ENCODE data around the gene NDFIP1.

NDFIP1 gene

GRCh38 chr5:142095035-142095434 lies 13.5 kb upstream of the NDFIP1 start:
- DNase-seq: no peak

GRCh38 chr5:142095651-142096330 lies 12.8 kb upstream of the NDFIP1 start:
- no peak for DNase-seq

- no peak for DNase-seq
Observed at GRCh38 chr5:142096382-142096781, 12.2 kb upstream of the NDFIP1 start.

DNA sequence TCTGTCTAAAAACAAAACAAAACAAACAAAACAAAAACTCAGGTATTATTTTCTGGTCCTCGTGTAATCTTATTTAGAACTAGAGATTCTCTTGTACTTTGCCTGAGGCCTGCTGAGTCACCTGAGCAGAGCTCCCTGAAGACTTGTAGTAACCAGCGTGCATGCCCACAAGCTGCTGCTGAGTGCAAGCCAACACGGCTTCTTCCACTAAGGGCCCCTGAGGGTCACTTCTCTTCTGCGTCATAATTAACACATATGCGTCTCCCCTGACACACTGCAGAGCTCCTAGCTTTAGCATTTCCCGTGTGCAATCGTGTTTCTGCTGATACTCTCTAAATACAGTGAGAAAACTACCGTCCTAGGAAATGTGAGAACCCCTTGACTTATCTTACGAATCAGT lies 10.9 kb upstream of the NDFIP1 start:
- no peak for DNase-seq

DNA sequence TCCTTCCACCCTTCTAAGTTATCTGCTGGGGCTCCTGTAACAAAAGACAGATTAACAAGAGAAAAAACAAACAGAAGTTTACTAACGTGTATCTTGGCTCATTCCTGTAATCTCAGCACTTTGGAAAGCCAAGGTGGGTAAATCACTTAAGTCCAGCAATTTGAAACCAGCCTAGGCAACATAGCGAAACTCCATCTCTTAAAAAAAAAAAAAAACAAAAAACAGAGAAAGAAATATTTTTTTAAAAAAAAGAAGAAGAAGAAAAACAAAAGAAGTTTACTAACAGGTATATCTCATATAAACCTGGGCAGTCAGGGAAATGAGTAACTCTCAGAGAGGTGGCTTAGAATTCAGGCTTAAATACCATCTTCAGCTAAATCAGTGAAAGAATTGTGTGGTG lies 10.3 kb upstream of the NDFIP1 start:
- no peak for DNase-seq

DNA sequence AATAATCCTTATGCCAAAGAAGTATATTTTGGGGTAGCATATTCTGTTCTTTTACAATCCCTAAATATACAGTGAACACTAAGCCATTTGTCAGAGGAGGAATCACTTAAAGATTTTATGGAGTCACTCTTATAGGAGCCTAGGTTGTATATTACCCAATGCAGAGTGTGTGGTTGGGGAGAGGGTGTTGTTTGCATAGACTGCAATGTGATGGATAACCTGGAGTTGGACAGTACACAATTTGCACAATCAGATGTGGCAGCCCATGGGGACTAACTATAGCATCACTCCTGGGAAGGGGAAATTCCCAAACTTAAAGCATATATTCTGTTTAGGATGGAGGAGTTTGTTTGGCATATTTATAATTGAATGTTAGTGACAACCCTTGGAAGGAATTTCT lies 9.6 kb upstream of the NDFIP1 start:
- no peak for DNase-seq

DNA sequence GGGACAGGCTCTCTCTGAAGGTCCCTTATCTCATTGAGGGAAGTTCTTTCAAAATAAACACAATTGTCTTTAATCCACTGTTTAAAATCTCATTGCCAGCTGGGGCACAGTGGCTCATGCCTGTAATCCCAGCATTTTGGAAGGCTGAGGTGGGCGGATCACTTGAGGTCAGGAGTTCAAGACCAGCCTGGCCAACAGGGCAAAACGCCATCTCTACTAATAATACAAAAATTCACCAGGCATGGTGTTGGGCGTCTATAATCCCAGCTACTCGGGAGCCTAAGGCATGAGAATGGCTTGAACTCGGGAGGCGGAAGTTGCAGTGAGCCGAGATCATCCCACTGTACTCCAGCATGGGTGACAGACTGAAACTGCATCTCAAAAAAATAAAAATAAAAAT lies 8.3 kb upstream of the NDFIP1 start:
- no peak for DNase-seq

- no peak for DNase-seq
Observed at GRCh38 chr5:142102980-142103740, 5.4 kb upstream of the NDFIP1 start.

DNA sequence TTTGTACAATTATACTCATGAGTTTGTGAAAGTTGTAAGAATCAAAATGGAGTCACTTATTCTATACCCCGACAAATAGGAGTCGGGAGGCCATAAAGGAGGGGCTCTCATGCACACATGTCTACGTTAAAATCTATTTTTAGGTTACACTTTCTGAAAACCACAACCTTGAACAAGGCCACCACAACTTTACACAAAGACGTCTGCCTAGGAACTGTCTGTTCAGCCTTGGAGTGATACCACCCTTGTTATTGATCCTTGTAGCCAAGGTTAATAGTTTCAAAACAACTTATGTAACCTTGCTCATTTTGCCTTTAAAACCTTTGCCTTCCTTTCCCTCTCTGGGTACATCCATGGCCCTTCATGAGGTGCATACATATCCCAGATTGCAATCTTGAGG lies 4.1 kb upstream of the NDFIP1 start:
- DNase-seq: no peak

GRCh38 chr5:142106061-142106460 lies 2.5 kb upstream of the NDFIP1 start:
- no peak for DNase-seq

DNA sequence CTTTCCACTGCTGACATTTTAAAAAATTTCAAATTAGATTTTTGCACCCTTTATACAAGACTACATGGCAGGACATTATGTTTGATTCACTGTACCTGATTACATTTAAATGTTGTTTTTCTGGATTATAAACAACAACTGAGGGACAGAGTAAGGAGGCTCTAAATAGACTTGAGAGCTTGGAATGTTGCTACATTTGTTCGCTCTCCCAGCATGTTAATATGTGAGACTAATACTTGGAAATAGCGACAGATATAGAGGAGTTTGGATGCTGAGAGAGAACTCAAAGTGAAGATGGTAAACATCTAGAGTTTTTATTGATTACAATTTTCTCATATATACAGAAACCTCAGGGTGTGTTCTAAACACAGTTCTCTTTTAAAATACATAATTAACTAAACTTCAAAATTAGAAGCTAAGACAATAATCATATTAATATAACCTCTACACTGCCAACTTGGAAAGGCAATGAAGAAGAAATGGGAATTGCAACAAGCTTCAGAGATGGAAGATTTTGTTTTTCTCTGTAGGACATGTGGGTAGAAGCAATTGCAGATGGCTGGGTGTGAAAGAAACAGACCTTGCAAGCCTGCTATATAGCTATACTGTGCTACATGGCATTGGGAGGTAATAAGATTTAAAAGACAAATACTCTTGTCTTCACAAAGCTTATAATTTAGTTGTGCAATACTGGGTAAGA lies 1.4 kb upstream of the NDFIP1 start:
- no peak for DNase-seq

DNA sequence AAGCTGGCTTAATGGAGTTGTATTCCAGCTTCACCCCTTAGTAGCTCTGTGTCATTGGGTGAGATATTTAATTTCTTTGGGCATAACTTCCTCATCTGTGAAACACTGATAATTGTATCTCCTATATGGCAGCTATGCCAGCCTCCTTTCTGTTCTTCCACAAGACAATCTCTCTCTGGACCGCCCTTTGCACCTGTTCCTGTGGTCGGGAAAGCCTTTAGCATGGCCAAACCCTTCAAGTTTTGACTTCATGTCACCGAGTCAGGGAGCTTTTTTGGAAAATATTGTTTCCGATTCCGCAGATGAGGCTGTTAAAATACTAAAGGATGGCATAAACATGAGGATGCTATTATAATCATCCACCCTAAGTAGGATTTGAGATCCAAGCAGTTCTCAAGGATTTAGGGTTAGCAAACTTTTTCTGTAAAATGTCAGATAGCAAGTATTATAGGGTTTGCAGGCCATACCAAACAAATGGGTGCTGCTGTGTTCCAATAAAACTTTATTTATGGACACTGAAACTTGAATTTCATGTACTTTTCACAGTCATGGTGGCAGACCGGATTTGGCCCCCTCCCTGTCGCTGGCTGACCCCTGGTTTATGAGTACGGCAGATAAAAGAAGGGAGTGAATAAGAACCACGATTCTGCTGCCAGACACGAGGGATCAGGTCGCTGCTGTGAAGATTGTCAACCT lies 695 bp upstream of the NDFIP1 start:
- no peak for DNase-seq

- no peak for DNase-seq
Observed at GRCh38 chr5:142109331-142110045, 909 bp downstream of the NDFIP1 start.

DNA sequence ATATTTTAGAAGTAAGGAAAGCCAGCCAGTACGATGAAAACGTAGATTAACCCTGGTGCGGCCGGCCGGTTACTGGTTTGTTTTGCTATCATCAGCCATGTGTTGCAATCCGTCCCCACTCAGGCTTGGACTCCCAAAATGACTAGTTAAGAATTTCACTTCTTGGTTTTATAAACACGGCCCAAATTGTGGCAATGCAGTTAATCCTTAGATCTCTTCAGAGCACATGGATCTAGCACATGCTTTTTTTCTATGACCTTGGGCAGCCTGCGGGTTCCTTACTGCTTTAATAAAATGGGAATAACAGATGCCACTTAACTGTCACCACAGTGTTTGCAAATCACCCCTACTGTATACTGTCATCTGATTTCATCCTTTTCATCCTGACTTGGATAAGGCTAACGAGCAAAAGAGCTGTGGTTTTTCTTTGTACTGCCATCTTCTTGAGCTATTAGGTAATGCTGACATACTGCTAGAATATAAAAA lies 1.5 kb downstream of the NDFIP1 start:
- no peak for DNase-seq

DNA sequence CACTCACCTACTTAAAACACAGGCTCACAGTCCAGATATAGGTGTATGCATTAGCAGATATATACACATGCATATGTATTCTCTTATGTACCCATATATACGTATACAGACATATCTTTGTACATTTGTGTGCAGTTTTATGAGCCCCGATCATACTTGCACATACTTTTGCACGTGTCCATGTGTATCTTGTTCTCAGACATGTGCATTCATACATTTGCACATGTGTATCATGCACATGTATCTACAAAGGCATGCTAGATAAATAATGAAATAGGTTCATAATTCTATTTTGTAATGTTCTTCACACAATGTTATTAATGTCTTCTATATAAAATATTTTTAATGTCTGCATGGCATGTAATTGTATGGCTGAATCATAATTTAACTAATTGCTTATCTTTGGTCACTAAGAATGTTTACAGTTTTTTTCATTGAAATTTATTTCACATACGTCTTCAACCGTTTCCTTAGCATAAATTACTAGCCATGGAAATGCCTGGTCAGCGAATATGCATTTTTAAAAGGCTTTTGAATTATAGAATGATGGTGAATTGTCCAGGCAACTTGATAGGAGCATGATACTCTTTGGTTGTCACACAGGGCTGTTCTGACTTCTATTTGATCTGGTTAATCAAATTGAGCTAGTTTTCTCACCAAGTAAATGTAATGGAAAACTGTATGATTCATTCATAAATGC lies 2.6 kb downstream of the NDFIP1 start:
- no peak for DNase-seq

GRCh38 chr5:142114687-142115086 lies 6.1 kb downstream of the NDFIP1 start:
- no peak for DNase-seq

GRCh38 chr5:142115937-142116614 lies 7.5 kb downstream of the NDFIP1 start:
- no peak for DNase-seq

DNA sequence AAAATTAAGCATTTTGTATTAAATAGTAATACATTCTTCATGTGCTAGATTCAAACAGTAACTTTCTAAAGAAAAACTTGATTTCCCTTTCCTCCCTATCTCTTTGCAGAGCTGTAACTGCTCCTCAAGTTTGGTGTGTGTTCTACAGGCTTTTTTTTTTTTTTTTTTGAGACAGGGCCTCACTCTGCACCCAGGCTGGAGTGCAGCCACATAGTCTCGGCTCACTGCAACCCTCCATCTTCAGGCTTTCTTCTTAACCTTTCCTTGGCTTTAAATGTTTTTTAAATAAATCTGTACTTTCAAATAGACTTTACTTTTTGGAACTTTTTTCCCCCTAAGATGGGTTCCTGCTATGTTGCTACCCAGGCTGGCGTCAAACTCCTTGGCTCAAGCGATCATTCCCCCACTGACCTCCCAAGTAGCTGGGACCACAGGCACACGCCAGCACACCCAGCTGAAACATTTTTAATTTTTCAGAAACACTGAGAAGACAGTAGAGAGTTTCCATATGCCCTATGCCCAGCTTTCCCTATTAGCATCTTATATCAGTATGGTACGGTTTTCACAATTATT lies 9.1 kb downstream of the NDFIP1 start:
- DNase-seq: no peak

GRCh38 chr5:142118155-142118686 lies 9.6 kb downstream of the NDFIP1 start:
- DNase-seq: no peak

DNA sequence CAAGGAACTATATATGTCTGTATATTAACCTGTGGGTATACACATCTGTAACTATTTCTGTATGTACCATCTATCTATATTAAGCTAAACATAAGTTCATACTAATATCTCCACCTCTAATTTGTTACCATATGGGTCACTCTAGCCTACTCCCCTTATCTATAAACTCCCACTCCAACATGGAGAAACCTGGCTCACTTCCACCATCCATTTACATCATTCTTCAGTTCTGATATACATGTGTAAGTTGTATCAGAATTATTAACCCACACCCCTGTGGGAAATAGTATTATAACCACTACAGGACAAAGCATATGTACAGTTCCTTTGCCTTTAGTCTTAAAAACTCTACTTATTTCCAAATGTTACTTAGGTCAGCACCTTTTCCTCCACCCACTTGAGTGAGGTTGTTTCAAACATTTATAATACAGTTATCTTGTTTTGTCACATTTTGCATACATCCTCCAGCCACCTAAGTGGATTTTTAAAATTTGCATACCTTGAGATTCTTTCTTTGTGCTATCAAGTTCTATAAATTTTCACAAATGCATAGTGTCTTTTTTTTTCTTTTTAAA lies 10.6 kb downstream of the NDFIP1 start:
- no peak for DNase-seq
